ENCODE data around the gene CACNA1I.

CACNA1I gene

DNA sequence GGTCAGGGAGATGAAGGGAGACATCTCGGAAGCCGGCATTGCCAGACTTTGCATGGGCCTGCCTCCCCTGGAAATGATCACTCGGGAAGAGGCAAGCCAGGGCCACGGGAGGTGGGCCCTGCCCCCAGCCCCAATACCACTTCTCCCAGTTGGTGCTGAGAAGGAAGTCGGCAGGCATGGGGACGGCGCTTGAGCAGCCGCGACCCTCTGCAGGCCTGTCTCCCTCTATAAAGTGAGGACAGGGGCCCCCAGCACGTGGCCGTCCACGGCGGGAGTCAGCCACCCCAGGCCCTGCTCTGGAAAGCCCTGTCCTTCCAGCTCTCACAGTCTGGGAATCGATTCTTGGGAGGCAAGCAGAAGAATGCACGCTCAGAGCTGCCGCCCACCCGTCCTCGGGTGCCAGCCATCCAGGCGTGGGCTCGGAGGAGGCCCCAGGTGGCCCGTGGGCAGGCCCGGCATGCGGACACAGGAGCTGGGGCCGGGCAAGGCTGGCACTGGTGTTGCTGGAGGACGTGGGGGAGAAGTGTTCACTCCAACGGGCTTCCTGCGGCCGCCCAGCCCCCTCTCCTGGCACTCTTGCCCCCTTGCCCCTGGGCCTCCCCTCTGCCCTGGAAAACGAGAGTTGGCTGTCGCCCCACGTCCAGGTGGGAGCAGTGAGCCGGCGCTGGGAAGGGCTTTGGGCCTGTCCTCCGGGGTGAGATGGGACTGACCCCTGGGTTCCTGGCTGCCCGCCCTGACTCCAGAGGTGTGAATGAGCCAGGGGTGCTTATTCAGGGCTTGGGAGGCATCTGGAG is 77.5 kb downstream of the CACNA1I start:
- DNase-seq, result peak in 1 of 51 donors; percentile 19

DNA sequence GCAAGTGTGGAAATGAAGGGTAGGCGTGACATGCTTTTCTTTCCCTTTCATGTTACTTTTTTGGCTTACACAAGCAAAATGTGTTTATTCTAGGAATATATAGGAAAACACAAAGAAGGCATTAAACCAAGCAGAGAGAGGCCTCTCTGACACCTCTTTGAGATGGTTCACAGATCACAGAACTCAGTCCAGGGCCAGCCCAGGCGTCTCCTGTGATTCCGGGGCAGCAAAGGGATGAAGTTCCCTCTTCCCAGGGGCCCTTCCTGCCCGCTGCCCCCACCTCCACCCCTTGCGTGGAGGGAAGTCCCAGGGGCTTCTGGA is 78.0 kb downstream of the CACNA1I start:
- no peak for DNase-seq

DNA sequence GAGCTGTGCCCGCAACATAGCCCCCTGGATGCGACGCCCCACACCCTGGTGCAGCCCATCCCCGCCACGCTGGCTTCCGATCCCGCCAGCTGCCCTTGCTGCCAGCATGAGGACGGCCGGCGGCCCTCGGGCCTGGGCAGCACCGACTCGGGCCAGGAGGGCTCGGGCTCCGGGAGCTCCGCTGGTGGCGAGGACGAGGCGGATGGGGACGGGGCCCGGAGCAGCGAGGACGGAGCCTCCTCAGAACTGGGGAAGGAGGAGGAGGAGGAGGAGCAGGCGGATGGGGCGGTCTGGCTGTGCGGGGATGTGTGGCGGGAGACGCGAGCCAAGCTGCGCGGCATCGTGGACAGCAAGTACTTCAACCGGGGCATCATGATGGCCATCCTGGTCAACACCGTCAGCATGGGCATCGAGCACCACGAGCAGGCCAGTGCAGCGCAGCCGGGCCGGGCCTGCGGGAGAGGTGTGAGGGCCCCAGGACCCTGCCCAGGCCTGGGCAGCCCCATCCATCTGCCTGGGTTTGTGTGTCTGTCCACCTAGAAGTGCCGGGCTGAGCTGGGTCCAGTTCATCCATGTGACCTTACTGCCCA is 79.0 kb downstream of the CACNA1I start:
- DNase-seq, result no peak

DNA sequence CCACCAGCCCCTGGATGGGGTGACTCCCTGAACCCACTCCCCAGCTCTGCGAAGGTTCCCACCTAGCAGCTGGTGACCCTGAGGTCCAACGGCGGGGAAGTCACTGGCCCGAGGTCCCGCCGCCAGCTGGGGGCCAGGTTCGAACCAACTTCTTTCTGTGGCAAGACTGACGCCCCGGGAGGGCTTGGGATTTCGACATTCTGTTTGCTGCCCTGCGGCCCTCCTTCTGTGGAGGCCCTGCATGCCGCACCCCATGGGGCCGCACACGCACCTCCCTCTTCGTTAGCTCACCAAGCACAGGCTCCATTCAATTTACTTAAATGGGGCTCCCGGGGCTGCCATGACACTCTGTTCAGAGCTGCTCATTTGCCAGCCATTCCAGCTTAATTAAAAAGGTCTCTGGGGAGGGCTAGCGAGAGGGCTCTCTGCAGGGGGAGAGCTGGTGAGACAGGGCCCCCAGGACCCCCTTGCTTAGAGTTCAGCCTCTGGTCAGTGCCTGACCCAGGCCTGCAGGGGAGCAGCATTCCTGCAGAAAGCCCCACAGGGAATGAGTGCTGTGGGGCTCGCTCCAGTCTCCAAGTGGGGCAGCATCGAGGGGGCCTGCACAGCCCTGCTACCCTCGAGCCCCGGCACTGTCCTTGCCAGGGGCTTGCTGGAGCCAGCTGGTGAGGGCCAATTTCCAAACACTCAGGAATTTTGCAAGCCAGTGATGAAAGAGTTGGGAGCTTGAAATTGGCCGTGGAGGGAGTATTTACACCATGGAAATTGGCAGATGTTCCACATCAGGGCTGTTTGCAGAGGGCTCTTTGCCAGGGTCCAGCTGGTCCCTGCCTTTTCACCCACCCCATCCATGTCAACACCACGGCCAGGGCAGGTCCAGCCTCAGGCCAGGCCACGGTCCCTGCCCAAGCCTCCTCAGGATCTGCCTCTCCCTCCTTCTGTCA is 80.8 kb downstream of the CACNA1I start:
- DNase-seq, result no peak

DNA sequence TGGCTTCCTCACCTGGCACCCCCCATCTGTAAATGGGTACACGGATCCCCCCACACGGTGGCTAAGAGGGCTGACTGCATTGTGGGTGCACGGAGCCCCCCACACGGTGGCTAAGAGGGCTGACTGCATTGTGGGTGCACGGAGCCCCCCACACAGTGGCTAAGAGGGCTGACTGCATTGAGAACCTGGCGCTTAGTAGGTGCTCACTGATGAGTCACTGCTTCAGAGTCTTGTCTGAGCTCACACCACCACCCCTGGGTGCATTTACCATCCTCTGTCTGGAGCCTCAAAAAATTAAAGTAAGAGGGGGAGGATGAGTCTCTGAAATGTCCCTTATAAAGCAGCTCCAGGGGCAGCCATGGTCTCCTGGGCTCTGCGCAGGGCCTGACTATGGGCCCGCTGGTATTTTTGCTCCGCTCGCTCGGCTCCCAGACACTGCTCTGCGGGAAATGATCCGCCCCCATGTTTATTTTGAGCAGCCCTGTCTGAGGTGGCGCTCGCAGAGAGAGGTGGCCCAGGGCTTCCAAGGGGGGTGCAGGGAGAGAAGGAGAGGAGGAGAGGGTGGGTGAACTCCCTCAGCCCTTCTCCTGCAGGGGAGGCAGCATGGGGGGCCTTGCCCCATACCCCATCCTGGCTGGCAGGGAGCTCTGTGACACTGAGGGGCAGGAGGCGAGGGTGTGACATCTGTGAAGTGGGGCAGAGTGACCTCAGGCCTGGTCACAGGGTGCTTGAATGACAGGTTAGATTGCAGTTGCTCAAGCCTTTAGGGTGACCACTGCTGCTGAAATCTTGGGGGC is 82.6 kb downstream of the CACNA1I start:
- DNase-seq, result no peak

DNA sequence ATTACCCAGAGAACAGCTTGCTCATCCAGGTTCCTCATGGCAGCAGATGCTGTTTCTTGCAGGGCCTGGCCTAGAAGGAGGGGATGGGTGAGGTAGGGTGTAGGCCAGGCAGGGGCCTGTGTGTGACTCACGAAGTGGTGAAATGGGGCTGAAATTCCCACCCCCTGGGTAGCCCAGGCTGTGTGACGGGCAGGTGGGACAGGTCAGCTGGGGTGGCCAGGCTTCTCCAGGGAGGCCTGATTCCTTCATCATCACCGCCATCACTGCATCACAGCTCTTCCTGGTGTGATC is 83.2 kb downstream of the CACNA1I start:
- no peak for DNase-seq

DNA sequence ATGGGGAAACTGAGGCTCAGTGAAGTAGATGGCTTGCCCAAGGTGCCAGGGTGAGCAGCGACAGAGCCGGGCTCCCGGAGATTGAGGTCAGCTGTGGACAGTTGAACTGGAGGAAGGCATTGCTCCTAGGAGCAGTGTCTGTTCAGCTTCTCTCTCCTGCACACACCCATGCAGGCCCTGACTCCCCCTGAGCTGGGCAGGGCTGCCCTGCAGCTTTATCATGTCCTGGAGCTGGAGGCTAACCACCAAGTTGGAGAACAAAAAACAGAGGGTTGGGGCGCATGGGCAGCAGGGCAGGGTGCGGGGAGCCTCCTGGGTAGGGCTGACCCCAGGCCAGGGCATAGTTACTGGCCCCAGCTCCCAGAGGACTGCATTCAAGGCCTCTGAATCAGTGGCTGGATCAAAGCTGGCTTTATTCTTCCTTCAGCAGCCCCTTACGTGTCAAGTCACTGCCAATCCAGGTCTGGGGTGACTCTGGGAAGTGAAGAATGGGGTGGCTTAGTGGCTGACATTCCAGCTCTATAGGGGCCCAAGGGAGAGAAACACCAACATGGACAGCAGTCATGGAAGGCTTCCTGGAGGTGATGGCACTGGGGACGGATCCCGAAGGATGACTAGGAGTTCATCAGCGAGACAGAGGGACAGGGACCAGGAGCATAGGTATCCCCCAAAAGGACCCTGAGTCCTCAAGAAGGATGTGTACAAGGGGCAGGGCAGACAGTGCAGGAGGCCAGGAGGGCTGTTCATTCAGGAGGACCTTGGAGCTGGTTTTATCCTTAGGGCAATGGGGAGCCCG is 83.8 kb downstream of the CACNA1I start:
- no peak for DNase-seq

DNA sequence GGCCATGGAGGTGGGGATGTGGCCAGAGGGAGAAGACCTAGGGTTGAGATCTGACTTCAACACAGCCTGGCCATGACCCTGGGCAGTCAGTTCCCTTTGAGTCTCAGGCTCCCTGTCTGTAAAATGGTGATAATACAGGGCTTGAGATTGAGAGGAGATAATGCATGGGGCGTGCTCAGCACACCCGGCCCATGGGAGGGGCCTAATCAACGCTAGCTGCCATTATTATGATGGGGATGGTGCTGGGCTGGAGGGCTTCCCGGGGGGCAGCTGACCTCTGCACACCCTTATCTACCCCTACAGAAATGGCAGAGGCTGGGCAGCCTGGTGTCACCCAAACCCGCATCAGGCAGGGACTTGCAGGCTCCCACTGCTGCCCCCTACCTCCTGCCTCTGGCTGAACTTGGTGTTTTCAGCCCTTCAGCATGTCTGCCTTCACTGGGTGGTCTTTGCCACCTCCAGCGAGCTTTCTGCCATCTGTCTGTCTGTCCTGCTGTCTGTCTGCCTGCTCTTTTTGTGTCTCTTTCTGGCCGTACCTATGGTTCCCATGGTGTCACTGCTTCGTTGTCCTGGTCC is 84.5 kb downstream of the CACNA1I start:
- DNase-seq, result no peak

DNA sequence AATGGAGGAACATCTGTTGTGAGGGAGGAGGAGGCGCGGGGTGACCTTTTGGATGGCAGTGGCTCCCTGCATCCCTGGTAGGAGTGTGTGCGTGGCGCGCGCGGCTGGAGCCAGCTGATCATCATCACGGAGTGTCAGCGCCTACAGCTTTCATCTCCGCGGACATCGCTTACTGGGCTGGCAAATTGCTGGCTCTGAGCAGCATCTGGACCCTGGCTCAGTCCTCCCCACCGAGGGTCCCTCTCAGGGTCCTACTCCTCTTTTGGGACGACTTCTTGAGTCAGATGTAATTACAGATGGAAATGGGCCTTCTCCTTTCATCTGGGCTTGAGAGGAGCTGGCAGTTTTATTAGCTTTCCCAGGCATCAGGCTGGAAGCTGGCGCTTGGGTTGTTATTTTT is 85.3 kb downstream of the CACNA1I start:
- peak in 5 of 51 donors; percentile 6 to 21 (median 17) for DNase-seq

DNA sequence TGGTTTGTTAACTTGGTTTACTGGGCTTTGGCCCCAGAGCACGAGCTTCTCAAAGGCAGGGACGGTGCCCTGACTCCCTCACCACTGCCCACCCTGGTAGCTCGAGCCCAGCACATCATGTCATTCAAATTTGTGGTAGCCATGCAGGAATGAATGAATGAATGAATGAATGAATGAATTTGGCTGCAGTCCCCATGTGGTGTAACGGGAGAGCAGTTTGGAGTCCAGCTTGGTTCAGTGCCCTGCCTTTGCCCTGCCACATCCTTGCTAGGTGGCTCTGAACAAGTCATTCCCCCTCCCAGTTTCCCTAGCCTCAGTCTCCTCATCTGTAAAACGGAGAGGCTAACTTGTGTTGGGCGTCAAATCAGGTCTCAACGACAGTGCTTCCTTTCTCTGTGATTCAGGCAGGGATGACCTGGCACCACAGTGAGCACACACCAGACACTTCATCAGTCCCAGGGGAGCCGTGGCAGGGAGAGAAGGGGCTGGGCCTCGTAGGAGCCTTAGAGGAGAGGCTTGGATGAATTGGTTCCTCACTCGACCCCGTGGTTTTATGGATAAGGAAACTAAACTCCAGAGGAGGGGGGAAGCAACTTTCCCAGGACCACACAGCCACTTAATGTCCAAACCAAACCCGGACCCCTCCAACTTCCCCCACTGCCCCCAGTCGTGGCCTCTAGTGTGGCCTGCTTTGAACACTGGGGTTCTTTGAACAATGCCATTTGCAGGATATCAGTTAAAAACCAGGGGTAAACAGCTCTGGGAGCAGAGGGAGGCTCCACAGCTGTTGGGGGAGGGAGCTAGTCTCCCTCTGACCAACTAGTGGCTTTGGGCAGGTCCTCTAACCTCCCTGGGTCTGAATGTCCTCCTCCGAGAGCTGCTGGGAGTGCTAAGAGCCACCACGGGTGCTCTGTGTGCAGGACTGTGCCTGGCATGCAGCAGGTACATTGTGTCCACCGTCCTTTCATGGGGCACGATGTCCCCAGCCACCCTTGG is 86.2 kb downstream of the CACNA1I start:
- DNase-seq, result no peak

DNA sequence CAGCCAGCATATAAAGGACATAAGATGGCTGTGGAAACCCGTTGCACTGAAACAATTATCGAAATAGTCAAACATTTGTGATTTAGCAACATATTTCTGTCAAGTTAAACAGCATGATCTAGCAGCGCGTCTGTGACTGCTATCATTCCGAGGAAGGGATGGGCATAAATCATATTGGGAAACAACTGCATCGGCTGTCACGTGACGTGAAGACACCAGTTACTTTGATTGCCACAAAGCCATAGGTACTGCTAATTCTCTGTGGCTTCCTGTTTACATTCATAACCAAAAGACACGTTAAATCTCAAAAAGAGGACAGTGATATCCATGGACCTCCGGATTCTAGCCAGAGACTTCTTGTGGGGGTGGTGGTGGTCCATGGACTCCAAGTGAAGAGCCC is 87.8 kb downstream of the CACNA1I start:
- no peak for DNase-seq

DNA sequence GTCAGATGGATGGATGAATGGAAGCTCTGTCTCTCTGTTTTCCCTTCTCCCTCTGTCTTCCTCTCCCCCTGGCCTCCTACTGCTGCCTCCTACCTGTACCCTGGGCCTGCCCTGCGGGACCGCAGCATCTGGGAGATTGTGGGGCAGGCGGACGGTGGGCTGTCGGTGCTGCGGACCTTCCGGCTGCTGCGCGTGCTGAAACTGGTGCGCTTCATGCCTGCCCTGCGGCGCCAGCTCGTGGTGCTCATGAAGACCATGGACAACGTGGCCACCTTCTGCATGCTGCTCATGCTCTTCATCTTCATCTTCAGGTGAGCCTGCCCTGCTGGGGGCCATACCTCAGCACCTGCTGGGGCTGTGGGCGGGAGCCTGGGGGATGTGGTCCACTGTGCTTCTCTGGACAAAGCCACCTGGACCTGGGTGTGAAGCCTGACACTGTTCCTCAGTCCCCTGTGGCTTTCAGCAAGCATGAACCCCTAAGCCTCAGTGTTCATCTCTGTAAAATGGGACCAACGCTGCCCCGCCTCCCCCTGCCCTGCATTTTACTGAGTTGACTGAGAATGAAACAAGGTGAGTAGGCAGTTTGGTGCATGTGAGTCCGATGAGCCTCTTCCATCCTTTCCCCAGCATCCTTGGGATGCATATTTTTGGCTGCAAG is 88.4 kb downstream of the CACNA1I start:
- no peak for DNase-seq

DNA sequence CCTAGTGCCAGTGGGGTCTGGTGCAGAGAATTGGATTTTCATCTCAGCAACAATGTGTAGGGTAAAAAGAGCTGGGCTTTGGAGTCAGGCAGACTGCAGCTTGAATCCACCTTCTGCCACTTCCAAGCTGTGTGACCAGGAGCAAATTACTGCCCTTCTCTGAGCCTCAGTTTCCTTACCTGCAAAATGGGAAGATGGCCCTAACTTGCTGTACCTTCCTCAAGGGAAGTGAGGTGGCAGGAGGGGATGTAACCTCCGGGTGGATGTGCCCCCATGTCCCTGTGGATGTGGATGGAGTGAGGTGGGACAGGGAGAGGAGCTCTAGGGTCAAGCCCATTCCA is 90.9 kb downstream of the CACNA1I start:
- DNase-seq, result no peak

DNA sequence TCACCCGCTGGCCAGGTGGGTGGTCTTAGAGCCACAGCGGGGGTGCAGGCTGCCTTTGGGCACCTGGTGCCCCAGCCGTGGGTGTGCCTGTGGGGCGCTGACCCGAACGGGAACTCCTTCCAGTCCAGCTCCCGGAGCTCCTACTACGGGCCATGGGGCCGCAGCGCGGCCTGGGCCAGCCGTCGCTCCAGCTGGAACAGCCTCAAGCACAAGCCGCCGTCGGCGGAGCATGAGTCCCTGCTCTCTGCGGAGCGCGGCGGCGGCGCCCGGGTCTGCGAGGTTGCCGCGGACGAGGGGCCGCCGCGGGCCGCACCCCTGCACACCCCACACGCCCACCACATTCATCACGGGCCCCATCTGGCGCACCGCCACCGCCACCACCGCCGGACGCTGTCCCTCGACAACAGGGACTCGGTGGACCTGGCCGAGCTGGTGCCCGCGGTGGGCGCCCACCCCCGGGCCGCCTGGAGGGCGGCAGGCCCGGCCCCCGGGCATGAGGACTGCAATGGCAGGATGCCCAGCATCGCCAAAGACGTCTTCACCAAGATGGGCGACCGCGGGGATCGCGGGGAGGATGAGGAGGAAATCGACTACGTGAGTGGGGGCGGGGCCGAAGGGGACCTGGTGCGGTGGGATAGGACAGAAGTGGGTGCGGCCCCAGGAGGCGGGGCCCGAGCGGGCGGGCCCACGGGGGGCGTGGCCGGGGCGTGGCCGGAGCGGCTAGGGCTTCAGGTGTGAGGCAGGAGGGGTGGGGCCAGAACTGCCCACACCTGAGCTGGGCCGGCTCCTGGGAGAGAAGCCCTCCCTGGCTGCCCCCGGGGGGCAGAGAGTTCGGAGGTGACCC is 91.5 kb downstream of the CACNA1I start:
- DNase-seq, result no peak

DNA sequence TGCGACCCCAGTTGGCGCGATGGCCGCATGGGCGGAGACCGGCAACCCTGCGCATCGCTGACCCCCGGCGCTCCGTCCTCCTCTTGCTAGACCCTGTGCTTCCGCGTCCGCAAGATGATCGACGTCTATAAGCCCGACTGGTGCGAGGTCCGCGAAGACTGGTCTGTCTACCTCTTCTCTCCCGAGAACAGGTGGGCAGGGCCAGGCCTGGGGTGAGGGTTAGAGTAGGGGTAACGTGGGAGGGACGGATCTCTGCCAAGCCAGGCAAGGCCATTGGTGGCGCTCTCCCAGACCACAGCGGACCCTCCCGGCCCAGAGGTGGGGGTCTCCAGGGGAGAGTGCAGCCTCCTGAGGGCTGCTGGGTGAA is 92.1 kb downstream of the CACNA1I start:
- no peak for DNase-seq

DNA sequence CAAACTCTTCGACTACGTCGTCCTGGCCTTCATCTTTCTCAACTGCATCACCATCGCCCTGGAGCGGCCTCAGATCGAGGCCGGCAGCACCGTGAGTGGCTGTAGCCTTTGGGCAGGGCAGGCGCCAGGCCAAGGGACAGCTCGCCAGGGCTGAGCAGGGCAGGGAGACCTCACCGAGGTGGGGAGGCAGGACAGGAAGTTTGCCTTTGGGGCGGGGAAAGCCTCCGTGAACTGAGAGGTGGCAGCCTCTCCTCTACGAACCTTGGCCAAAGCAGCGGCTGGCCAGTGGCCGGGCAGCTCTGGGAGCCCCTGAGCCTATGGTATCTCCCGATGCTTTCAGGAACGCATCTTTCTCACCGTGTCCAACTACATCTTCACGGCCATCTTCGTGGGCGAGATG is 93.2 kb downstream of the CACNA1I start:
- no peak for DNase-seq

DNA sequence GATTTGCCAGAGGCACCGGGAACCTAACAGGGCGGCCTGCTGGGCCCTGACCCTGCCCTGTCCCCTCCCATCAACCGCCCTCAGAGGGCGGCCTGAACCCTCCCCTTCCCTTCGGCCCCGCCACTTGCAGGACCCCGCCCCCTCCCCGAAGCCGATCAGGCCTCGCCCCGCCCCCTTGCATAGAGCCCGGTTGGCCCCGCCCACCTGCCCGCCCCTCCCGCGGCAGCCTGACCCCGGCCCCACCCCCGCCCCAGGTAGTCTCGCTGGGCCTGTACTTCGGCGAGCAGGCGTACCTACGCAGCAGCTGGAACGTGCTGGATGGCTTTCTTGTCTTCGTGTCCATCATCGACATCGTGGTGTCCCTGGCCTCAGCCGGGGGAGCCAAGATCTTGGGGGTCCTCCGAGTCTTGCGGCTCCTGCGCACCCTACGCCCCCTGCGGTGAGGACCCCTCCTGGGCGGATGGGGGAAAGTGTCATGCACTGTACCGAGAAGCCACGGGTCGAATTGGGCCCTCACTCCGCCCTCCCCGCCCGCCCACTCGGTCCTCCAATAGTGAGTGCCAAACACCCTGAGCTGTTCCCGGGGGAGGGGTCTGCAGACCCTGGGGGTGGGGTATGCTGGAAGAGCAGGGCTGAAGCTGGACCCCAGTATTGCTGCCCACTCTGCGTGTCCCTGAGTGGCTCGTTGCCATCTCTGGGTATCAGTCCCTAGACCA is 94.1 kb downstream of the CACNA1I start:
- no peak for DNase-seq

Measured in hypothalamus (tissue), 51 donors.